AG09319 (cell line): Measurements from ENCODE around the gene ATP10D.
"Not testable (repeated sequence)": the region's sequence is repeated elsewhere in the genome, so short reads cannot be mapped to it uniquely, and the experiment has no call there.

ENCODE experiments used
- DNase-seq: peaks from one replicate; pipeline ENCODE4 v3.0.0-alpha.2; 2010; ENCODE audit warnings: low read depth; ENCODE audit errors: extremely low read depth
- CTCF ChIP-seq: IDR thresholded peaks from 2 replicates; pipeline ENCODE4 v1.5.1; 2011; ENCODE audit warnings: low read depth, mild to moderate bottlenecking, inconsistent platforms, low read length, moderate library complexity

The ATP10D gene

GRCh38 chr4:47553329-47554125 is 68.5 kb downstream of the ATP10D start:
- no peak for DNase-seq
- TF ChIP-seq CTCF: no peak

- DNase-seq: not testable (repeated sequence)
These were observed 70.8 kb downstream of the ATP10D start for GRCh38 chr4:47555920-47556319.

GRCh38 chr4:47557255-47557654 is 72.2 kb downstream of the ATP10D start:
- DNase-seq: no peak
- TF ChIP-seq CTCF: no peak

- no peak for DNase-seq
- no peak for TF ChIP-seq CTCF
These were observed 75.6 kb downstream of the ATP10D start for GRCh38 chr4:47560682-47561081.

- no peak for DNase-seq
- no peak for TF ChIP-seq CTCF
These were observed 76.3 kb downstream of the ATP10D start for GRCh38 chr4:47561331-47561730.

GRCh38 chr4:47562297-47562696 is 77.2 kb downstream of the ATP10D start:
- DNase-seq: no peak

GRCh38 chr4:47566566-47566965 is 81.5 kb downstream of the ATP10D start:
- no peak for TF ChIP-seq CTCF

More at GRCh38 chr4:47562297-47562696, 77.2 kb downstream of the ATP10D start:
- TF ChIP-seq CTCF: no peak

GRCh38 chr4:47566969-47567368 is 81.9 kb downstream of the ATP10D start:
- no peak for DNase-seq
- no peak for TF ChIP-seq CTCF

More at GRCh38 chr4:47566566-47566965, 81.5 kb downstream of the ATP10D start:
- no peak for DNase-seq
